ENCODE data around the gene DNAH17. TPM values are rescaled to one million over a fixed set of nuclear protein-coding genes. Genes with fewer than 3 reads are reported as not detected.
"Not testable (repeated sequence)": the region's sequence is repeated elsewhere in the genome, so short reads cannot be mapped to it uniquely, and the experiment has no call there.

Gene DNAH17
- total and polyA plus RNA-seq, 2 donors, result 0.05 to 0.10 TPM

DNA sequence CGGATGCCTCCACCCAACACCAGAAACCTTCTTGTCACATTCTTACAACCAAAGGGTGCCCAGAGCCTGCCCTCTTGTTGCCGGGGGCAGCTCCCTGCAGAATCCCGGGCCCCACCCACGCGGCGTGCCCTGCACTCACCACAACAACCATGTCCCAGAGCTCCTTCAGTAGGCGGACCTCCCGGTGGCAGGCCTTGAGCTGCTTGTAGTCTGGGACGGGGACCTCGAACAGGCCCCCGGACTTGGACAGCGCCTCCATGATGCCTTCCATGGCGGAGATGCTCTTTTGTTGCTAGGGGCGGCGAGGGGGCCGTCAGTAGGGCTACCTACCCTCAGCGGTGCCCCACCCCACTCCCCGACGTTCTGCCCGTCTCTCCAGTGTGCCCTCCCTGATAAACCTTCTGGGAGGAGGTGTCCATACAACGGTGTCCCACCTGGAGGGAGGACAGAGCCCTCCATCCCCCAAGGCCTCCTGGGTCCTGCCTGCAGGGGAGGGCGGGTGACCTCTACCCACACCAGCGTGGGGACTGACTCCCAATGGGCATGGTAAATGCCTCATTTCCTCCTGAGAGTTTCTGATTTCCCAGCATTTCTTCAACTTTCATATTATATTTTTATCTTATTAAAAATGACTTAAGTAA lies 52.2 kb downstream of the DNAH17 start:
- no peak for DNase-seq (ENCODE audit: extremely low spot score)

DNA sequence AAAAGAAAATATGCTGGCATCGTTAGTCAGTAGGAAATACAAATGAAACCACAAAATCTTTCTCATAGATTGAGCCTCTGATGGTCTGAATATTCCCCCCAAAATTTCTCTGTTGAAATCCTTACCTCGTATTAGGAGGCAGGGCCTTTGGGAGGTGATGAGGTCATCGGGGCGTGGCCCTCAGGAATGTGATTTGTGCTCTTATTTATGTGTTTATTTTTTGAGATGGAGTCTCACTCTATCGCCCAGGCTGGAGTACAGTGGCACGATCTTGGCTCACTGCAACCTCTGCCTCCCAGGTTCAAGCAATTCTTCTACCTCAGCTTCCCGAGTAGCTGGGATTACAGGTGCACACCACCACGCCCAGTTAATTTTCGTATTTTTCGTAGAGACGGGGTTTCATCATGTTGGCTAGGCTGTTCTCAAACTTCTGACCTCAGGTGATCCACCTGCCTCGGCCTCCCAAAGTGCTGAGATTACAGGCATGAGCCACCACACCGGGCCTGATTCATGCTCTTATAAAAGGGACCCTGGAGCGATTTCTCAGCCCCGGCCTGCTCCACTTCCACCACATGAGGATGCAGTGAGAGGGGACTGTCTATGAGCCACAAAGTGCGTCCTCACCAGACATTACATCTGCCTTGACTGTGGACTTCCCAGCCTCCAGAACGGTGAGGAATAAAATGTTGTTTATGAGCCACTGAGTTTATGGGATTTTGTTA lies 53.1 kb downstream of the DNAH17 start:
- Histone ChIP-seq H3K36me3 (ENCODE audit: insufficient read depth) (no peaks in the 10 kb centered on the region), H3K4me3 (ENCODE audit: low read depth, low read length) (no peak overlapping the region), H3K27ac (ENCODE audit: low read depth) (no peak overlapping the region), H3K4me1 (ENCODE audit: insufficient read depth) (no peaks in the 10 kb centered on the region)
- no peak for DNase-seq (ENCODE audit: extremely low spot score)
- WGBS, result 89% methylated on average over 17 of the region's 17 CpGs

More for the DNA sequence above, 52.2 kb downstream of the DNAH17 start:
- Histone ChIP-seq H3K27ac (ENCODE audit: low read depth) (no peak overlapping the region), H3K4me1 (ENCODE audit: insufficient read depth) (no peaks in the 10 kb centered on the region), H3K36me3 (ENCODE audit: insufficient read depth) (no peaks in the 10 kb centered on the region), H3K4me3 (ENCODE audit: low read depth, low read length) (no peak overlapping the region)
- 92% methylated on average over 23 of the region's 23 CpGs for WGBS

DNA sequence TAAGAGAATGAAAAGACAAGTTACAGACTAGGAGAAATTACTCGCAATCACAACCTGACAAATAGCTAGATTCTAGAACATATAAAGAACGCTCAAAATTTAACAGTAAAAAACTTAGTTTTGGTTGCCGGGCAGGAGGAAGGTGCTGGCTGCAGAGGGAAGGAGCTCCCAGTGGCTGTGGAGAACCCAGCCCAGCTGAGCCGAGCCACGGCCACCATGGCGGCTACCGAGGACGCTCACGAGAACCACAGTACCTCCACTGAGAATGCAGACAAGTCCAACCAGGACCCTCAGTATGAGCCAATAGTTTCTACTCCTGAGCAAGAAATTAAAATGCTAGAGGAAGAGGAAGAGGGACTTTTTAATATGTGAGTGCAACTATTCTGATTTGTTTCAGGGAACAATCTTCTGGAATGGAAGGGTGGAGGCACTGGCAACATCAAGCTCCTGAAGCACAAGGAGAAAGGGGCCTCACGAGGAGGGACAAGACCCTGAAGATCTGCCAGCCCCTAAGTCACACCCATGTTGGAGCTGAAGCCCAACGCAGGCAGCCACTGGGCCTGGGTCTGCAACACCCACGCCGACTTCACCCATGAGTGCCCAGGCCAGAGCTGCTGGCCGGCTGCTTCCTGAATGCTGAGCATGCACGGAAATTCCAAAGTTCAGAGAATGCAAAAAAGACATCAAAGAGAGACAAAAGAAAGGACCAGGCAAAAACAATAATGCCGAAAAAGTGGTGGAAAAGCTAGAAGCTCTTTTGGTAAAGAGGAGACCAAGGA lies 55.0 kb downstream of the DNAH17 start:
- 91% methylated on average over 16 of the region's 16 CpGs for WGBS
- H3K27ac ChIP-seq (ENCODE audit: low read depth), result no peak overlapping the region
- no peaks in the 10 kb centered on the region for H3K4me1 ChIP-seq (ENCODE audit: insufficient read depth)
- no peak overlapping the region for H3K4me3 ChIP-seq (ENCODE audit: low read depth, low read length)
- H3K36me3 ChIP-seq (ENCODE audit: insufficient read depth), result no peaks in the 10 kb centered on the region
- no peak for DNase-seq (ENCODE audit: extremely low spot score)

DNA sequence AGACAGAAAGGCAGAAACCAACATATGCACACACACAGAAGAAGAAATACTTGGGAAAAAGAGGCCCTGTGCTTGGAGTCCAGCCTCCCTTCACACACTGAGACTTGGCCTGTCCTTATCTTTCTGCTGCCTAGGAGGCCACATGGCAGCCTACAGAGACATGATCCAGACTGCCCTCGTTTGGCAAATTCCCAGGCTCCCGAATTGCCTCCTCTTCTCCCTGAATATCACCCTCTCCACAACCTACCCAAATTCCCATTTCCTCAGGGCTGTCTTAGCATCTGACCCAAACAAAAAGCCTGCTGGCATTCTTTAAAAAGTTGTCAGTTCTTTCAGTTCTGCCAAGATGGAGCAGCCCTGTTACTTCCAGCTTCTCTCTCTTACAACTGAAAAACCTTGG lies 59.8 kb downstream of the DNAH17 start:
- Histone ChIP-seq H3K4me1 (ENCODE audit: insufficient read depth) (no peaks in the 10 kb centered on the region), H3K4me3 (ENCODE audit: low read depth, low read length) (no peak overlapping the region), H3K36me3 (ENCODE audit: insufficient read depth) (no peaks in the 10 kb centered on the region), H3K27ac (ENCODE audit: low read depth) (no peak overlapping the region)
- WGBS, result 28% methylated on average over 2 of the region's 2 CpGs
- DNase-seq (ENCODE audit: extremely low spot score), result no peak

DNA sequence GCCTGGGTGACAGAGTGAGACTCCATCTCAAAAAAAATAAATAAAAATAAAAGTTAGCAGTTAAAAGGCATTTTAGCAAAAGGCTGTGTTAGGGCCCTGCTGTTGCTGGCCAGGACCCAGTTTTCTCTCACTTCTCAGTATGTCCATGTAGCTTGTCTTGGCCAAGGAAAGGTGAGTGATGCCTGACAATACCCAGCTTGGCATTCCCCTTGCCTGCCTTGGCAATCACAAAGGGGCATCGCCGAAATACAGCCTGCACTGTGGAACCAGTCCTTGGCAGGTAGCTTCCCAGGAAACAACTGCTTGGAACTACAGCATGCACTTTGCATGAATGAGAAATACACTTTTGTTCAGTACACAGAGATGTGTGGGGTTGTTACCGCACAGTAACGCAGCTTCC lies 61.7 kb downstream of the DNAH17 start:
- Histone ChIP-seq H3K4me1 (ENCODE audit: insufficient read depth) (no peaks in the 10 kb centered on the region), H3K27ac (ENCODE audit: low read depth) (no peak overlapping the region), H3K4me3 (ENCODE audit: low read depth, low read length) (no peak overlapping the region), H3K36me3 (ENCODE audit: insufficient read depth) (no peaks in the 10 kb centered on the region)
- WGBS, result 92% methylated on average over 4 of the region's 4 CpGs
- DNase-seq (ENCODE audit: extremely low spot score), result no peak

DNA sequence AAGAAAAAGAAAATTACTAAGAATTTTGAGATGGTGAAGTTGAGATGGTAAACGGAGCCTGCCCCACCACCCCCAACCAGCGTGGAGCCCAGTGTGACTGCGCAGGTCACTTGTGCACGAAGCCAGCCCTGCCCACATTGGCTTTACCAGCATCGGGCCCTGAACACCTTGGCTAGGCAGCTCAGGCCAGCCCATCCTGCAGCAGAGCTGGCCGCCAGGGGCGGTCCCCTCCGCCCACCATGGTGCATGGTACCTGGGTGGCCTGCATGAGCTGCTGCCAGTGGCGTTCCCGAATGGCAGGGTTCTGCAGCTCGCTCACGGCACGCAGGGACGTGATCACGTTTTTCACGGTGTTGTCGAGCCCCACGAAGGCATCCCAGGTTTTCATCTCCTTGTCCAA lies 62.7 kb downstream of the DNAH17 start:
- DNase-seq (ENCODE audit: extremely low spot score), result no peak
- no peak overlapping the region for H3K27ac ChIP-seq (ENCODE audit: low read depth)
- no peak overlapping the region for H3K4me3 ChIP-seq (ENCODE audit: low read depth, low read length)
- no peaks in the 10 kb centered on the region for H3K36me3 ChIP-seq (ENCODE audit: insufficient read depth)
- WGBS, result 93% methylated on average over 18 of the region's 18 CpGs
- no peaks in the 10 kb centered on the region for H3K4me1 ChIP-seq (ENCODE audit: insufficient read depth)

DNA sequence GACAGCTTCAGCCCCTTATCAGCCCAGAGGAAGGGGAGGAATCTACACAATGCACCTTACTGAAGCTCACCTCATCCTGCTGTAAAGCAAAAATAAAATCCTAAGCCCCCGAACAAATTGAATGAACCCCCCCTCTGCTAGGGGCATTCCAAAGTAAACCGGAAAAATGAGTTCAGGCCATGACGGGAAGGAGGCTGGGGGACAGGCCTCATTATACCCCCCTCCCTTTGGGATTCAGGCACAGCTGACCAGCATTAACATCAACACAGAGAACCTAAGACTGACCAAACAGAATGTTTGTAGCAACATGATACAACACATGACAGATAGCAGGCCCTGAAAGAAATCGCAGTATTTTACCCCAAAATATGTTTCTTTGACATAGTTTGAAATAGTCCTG lies 64.2 kb downstream of the DNAH17 start:
- Histone ChIP-seq H3K27ac (ENCODE audit: low read depth) (no peak overlapping the region), H3K4me3 (ENCODE audit: low read depth, low read length) (no peak overlapping the region), H3K36me3 (ENCODE audit: insufficient read depth) (no peaks in the 10 kb centered on the region), H3K4me1 (ENCODE audit: insufficient read depth) (no peaks in the 10 kb centered on the region)
- no peak for DNase-seq (ENCODE audit: extremely low spot score)
- WGBS, result 74% methylated on average over 4 of the region's 4 CpGs

DNA sequence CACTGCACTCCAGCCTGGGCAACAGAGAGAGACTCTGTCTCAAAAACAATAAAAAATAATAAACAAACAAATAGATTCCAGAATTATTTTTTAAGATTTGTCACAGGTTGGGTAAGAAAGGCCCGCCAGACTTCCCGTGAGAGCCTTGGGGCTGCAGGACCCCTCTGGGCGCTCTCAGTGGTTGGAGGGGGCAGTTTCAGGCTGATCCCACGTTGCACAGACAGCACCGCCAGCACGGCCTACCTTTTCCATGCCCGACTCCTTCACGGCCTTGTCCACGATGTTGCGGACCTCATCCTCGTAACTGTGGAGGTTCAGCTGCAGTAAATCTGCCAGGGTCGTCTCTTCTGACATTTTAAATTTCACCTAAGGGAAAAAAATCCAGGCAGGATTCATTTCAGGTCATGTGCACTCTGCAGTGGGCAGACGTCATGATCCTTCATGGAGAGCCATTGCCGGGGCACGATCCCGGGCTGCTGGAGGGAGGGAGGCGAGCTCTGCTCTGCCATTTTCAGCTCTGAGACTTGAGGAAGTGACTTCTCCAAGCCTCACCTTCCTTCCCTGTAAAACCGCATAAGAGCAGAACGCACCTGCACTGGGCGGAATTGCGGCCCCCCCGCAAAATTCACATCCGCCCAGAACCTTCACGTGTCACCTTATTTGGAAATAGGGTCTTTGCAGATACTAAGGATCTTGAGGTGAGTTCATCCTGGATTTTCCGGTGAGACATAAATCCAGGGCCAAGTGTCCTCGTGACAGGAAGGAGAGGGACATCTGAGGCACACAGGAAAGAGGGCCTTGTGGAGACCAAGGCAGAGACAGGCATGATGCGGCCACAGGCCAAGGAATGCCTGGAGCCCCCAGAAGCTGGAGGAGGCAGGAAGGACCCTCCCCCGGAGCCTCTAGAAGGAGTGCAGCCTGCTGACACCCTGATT lies 66.8 kb downstream of the DNAH17 start:
- WGBS, result 91% methylated on average over 28 of the region's 28 CpGs
- Histone ChIP-seq H3K27ac (ENCODE audit: low read depth) (no peak overlapping the region), H3K36me3 (ENCODE audit: insufficient read depth) (no peaks in the 10 kb centered on the region), H3K4me1 (ENCODE audit: insufficient read depth) (no peaks in the 10 kb centered on the region), H3K4me3 (ENCODE audit: low read depth, low read length) (no peak overlapping the region)
- no peak for DNase-seq (ENCODE audit: extremely low spot score)

DNA sequence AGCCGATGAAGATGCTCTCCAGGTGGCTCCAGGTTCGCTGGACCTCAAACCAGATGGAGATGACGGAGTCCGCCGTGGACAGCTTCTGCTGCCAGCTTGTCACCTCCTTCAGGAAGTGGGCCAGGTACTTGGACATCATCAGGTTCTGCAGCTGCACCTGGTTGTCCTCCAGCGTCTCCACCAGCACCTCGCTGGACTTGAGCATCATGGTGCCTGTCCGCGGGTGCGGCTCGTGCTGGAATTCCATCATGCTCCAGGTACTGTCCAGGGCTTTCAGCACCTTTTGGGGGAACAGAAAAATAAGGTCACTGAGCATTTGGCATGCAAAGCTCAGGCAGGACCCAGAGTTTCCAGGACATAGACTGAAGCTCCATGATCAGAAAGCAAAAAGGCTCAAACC lies 69.7 kb downstream of the DNAH17 start:
- no peak overlapping the region for H3K4me3 ChIP-seq (ENCODE audit: low read depth, low read length)

DNA sequence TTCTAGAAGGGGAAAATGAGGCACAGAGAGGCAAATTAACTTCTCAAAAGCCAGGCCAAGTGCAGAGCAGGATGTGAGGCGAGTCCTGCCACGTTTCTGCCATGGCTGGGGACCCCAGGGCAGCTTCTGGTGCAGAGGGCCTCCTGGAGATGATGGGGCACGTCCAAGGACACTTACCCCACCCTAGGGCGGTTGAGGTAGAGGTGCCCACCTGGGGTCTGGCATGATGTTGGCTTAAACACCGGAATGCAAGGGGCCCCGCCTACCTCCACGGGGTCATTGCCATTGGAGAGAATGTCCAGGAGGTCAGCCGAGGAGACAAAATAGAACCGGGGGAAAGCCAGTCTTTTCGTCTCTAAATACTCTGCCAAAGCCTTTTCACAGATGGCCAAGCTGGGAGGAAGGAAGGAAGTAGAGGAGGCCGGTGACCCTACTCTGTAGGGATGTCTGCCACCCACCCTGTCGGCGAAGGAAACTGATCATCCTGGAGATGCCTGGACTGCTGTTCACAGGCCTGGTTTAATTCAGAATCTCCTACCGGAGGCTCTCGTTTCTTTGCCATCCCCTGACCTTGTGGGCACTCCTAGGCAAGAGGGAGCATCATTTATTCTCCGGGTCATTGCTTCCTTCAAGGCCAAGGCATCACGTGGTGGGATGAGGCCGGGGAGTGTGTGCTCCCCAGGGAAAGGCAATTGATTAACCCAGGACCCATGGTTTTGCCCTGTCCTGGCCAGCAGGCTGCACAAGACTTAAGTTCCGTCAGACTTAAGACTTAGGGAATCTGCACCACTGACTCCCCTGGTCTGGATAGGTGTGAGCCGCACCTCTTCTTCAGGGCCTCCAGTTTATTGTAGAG lies 70.5 kb downstream of the DNAH17 start:
- Histone ChIP-seq H3K4me3 (ENCODE audit: low read depth, low read length) (no peak overlapping the region), H3K36me3 (ENCODE audit: insufficient read depth) (no peaks in the 10 kb centered on the region), H3K4me1 (ENCODE audit: insufficient read depth) (no peaks in the 10 kb centered on the region), H3K27ac (ENCODE audit: low read depth) (no peak overlapping the region)
- WGBS, result 77% methylated on average over 20 of the region's 20 CpGs
- no peak for DNase-seq (ENCODE audit: extremely low spot score)

More for the DNA sequence above, 69.7 kb downstream of the DNAH17 start:
- no peak for DNase-seq (ENCODE audit: extremely low spot score)
- H3K36me3 ChIP-seq (ENCODE audit: insufficient read depth), result no peaks in the 10 kb centered on the region
- no peak overlapping the region for H3K27ac ChIP-seq (ENCODE audit: low read depth)
- no peaks in the 10 kb centered on the region for H3K4me1 ChIP-seq (ENCODE audit: insufficient read depth)
- WGBS, result 96% methylated on average over 11 of the region's 11 CpGs

DNA sequence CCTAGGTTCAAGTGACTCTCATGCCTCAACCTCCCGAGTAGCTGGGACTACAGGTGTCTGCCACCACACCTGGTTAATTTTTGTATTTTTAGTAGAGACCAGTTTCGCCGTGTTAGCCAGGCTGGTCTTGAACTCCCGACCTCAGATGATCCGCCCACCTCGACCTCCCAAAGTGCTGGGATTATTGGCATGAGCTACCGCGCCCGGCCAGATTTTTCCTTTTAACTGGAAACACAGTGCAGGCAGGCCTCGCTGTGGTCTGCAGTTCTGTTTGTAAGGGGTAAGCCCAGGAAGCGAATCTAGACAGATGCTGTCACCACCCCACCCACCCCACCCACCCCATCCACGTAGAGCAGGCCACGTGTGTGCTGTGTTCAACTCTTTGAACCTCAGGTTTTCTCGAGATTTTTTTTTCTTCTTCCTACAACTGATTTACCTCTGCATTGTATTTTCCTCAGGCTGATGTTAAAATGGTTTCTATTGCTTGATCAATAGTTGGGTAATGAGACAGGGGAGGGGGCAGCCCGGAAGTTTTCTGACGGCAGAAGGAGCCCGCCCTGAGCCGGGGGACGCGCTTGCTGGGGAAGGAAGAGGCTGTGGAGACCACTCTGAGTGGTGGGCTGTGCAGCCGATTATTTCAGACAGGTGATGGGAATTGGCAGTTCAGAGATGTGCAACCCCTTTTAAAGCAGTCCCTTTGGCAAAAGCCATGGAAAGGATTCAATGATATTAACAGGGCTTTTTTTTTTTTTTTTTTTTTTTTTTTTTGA lies 72.9 kb downstream of the DNAH17 start:
- no peak for DNase-seq (ENCODE audit: extremely low spot score)
- H3K36me3 ChIP-seq (ENCODE audit: insufficient read depth), result no peaks in the 10 kb centered on the region
- no peaks in the 10 kb centered on the region for H3K4me1 ChIP-seq (ENCODE audit: insufficient read depth)
- no peak overlapping the region for H3K4me3 ChIP-seq (ENCODE audit: low read depth, low read length)
- 86% methylated on average over 21 of the region's 21 CpGs for WGBS
- no peak overlapping the region for H3K27ac ChIP-seq (ENCODE audit: low read depth)

DNA sequence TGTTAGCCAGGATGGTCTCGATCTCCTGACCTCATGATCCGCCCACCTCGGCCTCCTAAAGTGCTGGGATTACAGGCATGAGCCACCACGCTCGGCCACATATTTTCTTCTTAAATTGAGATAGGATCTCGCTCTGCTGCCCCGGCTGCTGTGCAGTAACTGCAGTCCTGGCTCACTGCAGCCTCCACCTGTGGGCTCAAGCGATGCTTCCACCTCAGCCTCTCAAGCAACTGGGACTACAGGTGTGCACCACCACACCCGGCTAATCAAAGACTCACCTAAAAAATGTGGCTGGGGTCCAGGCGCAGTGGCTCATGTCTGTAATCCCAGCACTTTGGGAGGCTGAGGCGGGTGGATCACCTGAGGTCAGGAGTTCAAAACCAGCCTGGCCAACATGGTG lies 73.8 kb downstream of the DNAH17 start:
- DNase-seq (ENCODE audit: extremely low spot score); H3K36me3 ChIP-seq (ENCODE audit: insufficient read depth); H3K4me1 ChIP-seq (ENCODE audit: insufficient read depth); H3K4me3 ChIP-seq (ENCODE audit: low read depth, low read length); H3K27ac ChIP-seq (ENCODE audit: low read depth): not testable (repeated sequence)
- WGBS, result 95% methylated on average over 11 of the region's 11 CpGs
